HG03439 (cell line): ENCODE data around the gene KCTD1.

Source experiments
- ATAC-seq: cut with Tn5 transposase; IDR thresholded peaks from one replicate; pipeline ENCODE4 v1.9.1; 2021; ENCODE audit warnings: mild to moderate bottlenecking, moderate library complexity; ENCODE audit not compliant: unreplicated experiment

KCTD1 gene

DNA sequence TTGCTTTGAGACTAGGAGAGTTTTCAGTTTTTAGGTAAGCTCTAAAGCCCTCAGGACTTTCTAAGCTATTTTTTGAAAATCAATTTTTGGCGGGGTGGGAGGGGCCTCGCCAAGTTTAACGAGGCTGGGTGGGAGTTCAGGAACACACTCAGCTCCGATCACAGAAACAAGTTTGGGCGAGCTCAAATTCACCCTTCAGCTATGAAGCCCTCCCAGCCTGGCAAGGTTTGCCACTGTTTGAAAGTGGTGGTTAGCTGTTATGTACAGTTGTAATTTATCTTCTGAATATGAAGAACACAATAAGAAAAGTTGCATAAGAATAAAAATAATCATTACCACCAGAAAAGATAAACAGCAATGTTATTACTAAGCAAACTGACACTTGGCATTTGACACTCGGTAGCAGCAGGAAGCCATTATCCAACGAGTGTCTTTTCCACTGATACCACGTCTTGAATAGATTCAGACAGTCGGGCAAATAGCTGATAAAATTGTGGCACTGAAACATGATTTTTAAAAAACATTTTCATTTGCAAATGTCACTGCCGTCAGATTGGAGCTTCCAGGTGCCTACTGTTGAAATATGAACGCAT is 59.8 kb downstream of the KCTD1 start:
- no peak for ATAC-seq

DNA sequence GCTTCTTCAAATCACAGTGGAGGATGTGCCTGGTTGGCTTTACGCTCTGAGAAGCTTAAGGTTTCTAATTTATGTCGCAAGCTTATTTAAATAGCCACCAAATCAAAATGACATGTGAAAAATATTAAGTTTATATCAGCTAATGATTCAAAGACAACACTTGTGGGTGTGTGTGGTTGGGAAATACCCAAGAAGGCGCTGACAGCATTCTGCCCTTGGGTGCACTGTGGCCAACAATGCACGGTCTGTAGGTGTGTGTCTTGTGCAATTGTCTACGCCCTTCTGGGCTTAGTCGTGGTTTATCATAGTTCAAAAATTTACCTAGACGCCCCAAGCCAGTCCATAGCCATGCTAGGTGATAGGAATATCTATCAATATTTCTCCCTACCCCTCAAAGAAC is 60.9 kb downstream of the KCTD1 start:
- peak; percentile 89 for ATAC-seq

DNA sequence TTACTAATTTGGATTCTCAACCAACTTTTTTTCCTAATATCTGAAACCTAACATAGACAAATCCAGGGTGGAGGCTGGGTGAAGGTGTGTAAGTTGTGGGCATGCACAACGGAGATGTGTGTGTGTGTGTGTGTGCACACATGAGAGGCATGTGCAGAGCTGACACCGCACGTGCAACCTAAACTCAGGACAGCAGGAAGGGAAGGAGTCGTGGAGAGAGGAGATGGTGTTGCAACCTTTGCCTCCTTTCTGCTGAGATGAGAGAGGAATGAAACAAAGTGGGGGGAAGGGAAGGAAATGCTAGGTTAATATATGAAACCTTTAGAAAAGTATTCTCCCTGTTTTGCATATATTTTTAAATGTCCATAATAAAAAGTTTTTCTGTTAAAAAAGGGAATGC is 64.7 kb downstream of the KCTD1 start:
- no peak for ATAC-seq

DNA sequence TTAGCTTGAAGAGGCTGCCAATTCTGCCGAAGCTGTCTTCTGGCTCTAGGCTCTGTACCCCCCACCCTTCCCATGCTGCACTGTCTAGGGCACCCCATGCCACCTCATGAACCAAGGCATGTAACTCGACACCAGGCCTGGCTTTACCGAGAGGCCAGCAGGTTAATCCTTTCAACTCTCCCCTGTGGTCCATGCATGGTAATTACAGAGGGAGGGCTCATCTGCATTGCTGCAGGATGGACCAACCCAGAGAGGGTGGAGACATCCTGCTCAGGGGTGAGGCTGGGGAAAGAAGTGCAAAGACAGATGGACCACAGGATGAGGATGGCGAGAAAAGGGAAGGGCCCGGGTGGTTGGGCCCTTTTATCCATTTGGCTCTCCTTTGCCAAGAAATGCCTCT is 65.8 kb downstream of the KCTD1 start:
- no peak for ATAC-seq

DNA sequence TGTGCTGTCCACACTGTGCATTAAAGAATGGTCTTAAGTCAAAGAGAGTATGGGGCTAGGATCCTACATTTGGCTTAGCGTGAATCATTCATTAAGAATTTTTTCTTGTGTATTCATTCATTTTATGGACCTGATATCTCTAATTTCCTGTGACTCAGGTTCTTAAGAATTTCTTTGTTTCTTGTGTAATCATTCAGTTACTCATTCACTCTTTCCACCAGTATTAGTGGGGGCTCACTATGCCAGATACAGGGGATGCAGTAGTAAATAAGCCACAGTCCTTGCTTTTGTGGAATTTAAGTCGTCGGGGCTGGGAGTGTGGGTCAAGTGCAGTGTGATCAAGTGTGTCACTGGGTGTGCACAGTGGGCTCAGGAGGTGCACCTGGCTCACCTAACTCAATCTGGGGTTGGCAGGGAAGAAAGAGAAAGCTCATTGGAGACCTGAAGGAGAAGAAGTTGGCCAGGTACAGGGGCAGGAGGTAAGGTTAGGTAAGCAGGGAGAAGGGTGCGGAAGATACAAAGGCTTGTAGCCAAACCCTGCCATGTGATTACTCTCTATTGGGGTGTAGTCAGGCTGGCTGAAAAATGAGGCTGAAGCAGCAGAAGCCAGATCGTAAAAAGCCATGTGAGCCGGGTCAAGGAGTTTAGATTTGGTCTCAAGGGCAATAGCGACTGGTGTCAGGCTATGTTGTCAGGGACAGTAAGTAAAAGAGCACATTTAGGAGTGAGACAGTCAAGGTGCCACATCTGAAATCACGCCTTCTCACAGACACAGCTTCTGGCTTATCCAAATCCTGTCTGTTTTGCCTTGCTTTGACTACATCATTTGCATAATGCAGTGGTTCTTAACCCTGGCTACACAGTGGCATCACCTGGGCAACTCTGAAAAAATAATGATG is 67.2 kb downstream of the KCTD1 start:
- ATAC-seq, result no peak

DNA sequence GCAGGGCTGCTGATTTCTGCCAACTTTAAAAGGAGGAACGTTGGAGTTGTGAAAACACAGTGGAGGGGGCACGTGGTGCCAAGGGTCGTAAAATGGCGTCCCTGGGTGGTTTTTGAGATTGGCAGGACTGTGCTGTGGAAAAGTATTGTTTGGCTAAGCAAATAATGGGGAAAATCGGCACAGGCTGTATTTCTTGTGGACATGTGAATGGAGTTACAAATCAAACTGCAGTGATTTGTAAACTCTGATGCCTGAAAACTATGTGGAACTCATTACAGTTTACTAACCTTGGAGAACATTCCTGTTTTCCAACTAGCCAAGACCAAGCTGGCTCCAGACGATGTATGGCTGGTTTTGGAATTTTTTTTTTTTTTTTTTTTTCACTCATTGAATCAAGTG is 68.7 kb downstream of the KCTD1 start:
- no peak for ATAC-seq

DNA sequence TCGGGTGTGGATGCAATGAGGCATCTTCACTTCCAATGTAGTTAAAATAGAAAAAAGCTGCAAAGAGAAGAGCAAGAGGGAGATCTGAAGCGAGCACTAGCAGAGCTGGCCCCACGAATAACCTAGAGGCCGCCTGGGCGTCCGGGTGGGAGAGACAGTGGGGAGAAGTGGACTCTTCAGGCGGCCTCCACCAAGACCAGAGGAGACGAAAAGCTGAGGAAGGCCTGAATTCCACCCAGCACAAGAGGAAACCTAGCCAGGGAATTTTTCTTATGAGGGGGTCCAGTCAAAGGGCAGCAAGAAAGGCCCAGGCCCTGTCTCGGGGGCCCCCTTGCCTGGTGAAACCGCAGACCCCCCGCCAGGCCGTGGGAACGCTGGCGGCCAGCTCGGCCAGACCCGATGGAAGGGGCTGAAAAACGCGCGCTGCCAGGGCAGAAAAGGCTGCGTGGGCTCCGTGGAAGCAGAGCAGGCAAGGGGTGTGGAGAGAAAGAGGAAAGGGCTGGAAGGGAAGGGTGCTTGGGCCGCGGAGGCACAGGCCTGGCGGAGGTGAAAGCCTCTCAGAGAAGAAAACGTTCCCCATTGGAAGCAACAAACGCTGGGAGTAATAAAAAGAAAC is 69.2 kb downstream of the KCTD1 start:
- ATAC-seq, result no peak

DNA sequence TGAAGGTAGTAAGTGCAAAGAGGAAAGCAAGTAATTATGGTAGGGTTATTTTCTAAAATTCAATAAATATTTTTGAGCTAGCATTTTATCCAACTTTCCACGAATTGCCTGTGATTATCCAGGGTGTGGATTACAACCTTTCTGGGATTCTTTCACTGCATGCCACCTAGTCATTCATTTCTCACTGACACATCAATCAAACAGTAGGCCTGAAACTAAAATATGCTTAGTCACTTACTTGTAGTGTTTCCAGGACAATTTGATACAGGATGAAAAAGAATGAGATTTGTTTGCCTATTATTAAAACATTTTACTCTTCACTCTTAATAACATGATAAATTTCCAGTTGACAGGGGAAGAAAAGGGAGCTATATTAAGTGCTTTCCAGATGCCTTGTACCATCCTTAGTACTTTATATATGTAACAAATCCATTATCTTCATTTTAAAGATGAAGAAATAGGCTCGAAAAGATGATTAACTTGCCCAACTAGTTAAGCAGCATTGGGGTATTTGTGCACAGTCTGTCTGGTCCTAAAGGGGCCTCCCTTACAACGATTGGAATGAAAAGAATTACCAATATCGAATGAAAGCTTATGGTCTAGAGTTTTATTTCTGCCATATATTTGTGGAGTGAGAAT is 70.4 kb downstream of the KCTD1 start:
- no peak for ATAC-seq

DNA sequence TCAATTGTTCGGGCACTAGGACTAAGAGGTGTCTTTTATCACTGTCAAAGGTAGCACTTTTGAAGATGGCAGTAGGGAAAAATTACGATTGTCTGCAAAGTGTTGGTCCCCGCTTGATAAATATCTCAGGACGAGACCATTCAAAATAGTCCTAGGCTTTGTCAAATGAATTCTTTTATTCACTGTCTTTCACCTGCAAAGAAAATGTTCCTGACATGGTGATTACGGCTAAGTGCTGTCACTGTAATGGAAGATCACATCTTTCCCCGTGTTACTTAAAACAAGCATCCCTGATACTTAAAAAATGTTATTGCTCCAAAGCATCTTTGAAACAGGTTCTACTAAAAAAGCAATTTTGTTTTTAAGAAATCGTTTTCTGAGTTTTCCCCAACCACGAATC is 71.7 kb downstream of the KCTD1 start:
- ATAC-seq, result no peak

DNA sequence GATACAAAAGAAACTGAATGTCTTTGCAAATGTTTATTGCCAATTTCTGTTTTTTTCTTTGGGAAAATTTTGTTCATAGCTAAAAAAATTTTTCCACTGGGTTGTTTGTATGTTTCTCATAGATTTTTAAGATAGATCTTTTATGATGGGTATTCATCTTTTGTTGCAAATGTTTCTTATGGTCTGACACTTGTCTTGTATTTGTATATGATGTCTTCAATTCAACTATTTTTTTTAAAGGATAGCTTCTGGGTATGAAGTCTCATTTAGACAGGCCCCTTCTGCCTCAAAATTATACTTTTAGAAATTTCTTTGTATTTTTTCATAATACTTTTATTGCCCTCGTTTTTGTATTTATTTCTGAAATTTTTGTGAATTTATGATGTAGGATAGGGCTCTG is 73.8 kb downstream of the KCTD1 start:
- ATAC-seq, result no peak

DNA sequence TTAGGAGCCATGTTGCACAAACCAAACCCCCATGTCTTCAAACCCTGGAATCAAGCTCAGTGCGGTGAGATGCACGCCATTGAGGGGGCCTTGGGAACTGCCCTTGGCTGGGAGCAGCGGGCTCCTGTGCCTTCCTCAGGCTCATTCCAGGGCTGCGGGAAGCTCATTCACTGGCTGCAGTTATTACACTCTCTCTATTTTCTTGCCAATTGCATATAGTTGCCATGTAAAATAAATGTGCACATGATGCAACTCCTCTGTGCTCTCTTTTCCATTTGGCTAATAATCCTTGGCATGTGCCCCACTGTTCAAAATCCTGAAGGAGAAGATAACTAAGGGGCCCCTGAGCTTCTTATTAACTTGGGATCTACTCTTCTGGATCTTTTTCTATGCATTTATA is 74.7 kb downstream of the KCTD1 start:
- no peak for ATAC-seq

DNA sequence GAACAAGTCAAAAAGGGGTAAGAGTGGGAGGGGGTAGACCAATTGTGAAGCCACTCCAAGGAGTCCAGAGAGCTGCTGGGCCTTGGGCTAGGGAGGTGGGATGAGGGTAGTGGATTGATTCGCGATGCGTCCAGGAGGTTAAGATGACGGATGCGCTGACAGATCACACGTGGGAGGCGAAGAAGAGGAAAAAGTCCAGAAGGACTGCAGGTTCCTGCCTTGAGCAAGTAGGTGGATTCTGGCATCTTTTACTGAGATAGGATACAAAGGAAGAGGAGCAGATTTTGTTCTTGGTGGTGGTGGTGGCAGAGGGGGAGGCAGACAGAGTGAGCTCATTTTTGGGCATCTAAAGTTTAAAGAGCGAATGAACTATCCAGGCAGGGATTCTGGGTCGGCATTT is 76.5 kb downstream of the KCTD1 start:
- ATAC-seq, result no peak

DNA sequence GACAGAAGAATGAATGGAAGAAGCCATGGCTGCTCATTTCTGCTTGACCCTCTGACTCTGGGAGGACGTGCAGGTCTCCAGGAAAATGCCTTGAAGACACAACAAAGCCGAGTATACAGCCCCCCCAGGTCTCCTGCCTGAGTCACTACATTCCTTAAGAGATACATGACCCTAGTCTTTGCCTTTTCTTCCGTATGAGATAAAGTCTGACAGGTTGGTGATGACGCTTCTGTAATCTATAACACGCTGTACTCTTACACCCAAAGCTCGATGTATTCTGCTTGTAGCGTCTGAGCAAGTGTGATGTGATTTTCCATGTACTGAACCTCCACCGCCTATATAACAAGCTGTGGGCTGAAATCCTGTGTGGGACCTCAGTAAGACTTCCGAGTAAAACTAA is 77.3 kb downstream of the KCTD1 start:
- no peak for ATAC-seq

DNA sequence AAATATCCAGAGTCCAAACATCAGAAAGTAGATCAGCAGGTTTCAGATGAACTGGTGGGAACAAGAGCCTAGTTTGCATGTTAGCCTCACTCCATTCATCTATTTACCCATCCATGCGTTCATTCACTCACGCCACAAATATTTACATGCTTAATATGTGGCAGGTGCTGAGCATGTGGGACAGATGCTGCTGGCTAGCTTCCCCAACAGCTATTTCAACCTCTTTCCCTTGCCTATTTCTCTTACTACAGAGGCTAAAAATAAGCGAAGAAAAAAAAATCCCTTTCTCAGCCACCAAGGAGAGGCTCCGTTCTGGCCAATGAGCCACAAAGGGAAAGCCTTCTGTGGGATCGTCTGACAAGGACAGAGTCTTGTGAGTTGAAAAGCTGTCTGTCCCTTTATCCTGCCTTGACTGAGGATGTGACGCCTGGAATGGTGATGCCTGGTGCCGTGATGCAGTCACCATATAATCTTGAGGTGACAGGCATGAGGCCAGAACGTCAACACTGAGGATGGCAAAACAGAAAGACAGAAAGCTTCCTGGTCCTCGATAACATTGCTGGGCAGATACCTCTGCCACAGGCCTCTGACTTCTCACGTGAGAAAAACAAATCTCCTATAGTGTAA is 78.2 kb downstream of the KCTD1 start:
- ATAC-seq, result peak; percentile 72

DNA sequence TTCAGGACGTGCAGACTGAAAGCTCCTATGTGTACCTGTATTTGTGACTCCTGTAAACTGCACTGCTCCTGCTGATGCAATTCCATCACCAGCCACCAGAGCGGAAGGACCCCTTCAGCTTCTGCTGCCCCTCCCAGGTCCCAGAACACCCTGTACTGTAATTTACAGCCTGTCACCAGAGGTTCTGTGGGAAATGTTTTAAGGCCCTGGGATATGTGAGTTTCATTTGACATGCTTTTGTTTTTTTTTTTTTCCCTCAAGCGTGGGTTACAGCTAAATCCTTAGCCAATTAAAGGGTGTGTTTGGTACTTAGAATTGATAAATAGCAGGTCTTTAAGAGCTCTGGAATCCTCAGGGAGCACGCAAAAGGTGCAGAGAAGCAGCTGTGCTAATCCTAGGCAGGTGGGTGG is 79.4 kb downstream of the KCTD1 start:
- ATAC-seq, result no peak

DNA sequence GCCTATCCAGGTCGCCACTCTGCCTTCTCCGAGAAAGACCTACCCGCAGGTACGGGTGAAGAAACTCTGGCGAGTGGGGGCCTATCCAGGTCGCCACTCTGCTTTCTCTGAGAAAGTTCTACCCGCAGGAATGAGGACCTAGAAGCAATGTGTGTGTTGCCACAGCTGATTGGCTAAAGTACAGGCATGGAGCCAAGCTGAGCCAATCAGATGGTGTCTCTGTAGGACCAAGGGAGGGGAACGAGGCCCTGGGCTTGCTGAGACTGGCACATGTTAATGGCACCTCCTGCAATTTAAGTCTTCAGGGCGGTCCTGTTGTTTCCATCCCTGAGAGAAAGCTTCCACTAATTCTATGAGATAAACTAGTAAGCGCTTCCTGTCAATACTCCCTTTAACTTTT is 82.3 kb downstream of the KCTD1 start:
- no peak for ATAC-seq

DNA sequence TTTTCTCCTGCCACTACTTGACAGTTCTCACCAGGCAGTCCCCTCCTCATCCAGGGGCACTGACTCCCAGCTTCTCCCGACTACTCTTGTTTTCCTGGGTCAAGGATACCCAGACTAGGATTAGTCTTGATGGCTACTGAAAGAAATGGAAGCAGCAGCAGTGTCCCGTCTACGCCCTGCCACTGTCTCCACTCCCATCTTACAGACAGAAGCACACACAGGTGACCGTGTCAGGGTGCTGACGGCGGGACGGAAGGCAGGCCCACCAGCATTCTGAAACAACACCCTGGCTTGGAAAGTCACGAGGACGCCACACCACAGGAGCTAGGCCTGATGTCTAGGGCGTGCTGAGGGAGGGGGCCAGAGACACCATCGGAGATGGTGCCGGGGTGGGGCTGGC is 82.9 kb downstream of the KCTD1 start:
- no peak for ATAC-seq

DNA sequence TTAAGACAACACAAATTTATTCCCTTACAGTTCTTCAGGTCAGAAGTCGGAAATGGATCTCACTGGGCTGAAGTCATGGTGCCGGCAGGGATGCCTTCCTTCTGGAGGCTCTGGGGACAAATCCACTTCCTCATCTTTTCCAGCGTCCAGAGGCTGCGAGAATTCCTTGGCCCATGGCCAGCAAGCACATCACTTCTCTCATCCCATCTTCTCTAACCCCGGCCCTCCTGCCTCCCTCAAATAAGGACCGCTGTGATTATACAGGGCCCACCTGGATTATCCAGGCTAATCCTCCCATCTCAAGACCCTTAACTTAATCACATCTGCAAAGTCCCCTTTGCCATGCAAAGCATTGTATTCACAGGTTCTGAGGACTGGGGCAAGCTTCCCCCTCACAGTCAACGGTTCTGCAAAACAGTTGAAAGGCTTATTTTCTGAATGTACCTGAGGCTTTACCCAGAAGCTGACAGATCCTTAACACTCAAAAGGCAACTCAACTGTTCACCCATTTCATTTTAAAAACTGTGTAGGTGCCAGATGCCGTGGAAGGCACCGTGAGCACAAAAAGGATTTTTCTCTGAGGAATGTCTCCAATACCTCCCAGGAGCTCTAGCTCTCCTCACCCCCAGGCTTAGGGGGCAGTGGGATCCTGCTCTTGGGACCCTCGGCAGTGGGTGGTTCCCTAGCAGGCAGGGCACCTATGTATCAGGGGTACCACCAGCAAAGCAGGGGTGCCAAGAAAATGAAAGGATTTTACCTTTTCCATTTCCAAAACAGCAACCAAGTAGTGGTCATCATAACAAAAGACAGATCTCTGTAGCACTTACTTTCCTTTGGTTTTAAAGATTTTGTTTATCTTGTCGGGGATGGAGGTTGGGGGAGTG is 84.0 kb downstream of the KCTD1 start:
- no peak for ATAC-seq

DNA sequence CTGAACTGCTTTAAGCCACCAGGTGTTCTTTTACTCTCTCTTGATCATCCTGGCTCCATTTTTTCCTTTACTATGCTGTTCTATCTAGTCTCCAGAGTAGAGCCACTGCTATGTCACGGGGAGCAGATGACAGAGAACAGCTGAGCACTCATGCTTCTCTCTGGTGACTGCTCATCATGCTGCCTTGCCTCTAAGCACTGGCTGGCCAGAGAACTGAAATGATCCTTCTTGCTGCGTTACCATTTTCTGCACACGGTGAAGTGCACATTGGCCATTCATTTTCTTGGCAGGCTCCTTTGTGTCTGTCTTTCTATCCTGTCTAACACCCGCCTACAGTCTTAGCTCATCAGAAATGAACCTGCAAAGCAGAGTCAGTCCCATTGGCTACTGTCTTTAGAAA is 86.0 kb downstream of the KCTD1 start:
- no peak for ATAC-seq

DNA sequence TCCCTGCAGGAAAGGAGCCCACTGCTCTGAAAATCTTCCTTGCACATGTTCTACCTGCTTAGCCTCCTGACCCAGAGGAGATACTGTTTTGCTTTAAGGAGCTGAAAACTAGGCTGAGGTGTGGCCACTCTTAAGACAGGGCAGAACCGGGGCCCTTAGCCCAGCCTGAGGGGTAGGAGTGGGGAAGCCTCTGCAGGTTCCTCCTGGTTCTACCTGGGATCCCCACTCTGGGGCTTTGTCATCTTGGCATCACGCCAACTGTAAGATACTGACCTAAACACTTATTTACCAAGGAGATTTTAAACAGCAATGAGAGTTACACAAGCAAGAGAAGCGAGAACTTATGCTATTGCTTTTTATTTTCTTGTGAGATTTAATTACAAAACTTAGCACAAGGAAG is 86.9 kb downstream of the KCTD1 start:
- ATAC-seq, result no peak
